CD4-positive, alpha-beta T cell (primary cell): ENCODE data around the gene NELL2. TPM values are rescaled to one million over a fixed set of nuclear protein-coding genes. Genes with fewer than 3 reads are reported as not detected.

Experiments
- ATAC-seq: fragments of 200-7000 bp; cut with Tn5 transposase; one replicate; pipeline ENCODE4 v1.10.0; 2022; ENCODE audit warnings: mild to moderate bottlenecking; ENCODE audit not compliant: poor library complexity
- CTCF ChIA-PET: fragments of 350-600 bp; sonication (Branson Sonifier 250); formaldehyde crosslinking; loops from one replicate; lab custom pipeline; 2021; ENCODE audit warnings: antibody characterized with exemption, inconsistent platforms; lab: Charles Lee
- POLR2A ChIA-PET: fragments of 350-600 bp; sonication (Branson Sonifier 250); formaldehyde crosslinking; loops from one replicate; lab custom pipeline; 2021; ENCODE audit warnings: antibody characterized with exemption, inconsistent platforms; lab: Charles Lee
- DNase-seq, 14 experiments: peaks; one replicate each; pipeline ENCODE4 v3.0.0-alpha.2; 2013 to 2020; ENCODE audit warnings: mixed read lengths in 2 of 14
- H3K27ac ChIP-seq, 2 donors: one replicate each; pipeline versions ENCODE4 v1.5.1 to v1.7.0; 2013; ENCODE audit warnings: low read length in 2 of 2, low read depth in 1 of 2, mild to moderate bottlenecking in 1 of 2
- H3K27me3 ChIP-seq, 2 experiments: 1 replicate in 1 of 2; 2 replicates in 1 of 2; pipeline versions ENCODE4 v1.6.1 to v1.7.0; 2013; ENCODE audit warnings: low read length in 2 of 2, control low read depth in 1 of 2, mild to moderate bottlenecking in 1 of 2, moderate library complexity in 1 of 2; ENCODE audit not compliant: insufficient read depth in 2 of 2, control insufficient read depth in 1 of 2
- H3K36me3 ChIP-seq: one replicate; pipeline ENCODE4 v1.6.1; 2013; ENCODE audit warnings: low read length, control low read depth; ENCODE audit not compliant: insufficient read depth
- H3K4me1 ChIP-seq: one replicate; pipeline ENCODE4 v1.6.1; 2013; ENCODE audit warnings: low read length, control low read depth; ENCODE audit not compliant: insufficient read depth
- H3K4me3 ChIP-seq: one replicate; pipeline ENCODE4 v1.5.1; 2013; ENCODE audit warnings: mild to moderate bottlenecking, low read length, moderate library complexity
- H3K9me3 ChIP-seq, 2 experiments: 1 replicate in 1 of 2; 2 replicates in 1 of 2; pipeline versions ENCODE4 v1.6.1 to v1.7.0; 2013; ENCODE audit warnings: low read length in 2 of 2, mild to moderate bottlenecking in 2 of 2, control low read depth in 1 of 2, moderate library complexity in 1 of 2; ENCODE audit not compliant: control insufficient read depth in 1 of 2, insufficient read depth in 1 of 2
- H3K27ac Mint-ChIP-seq: one replicate; pipeline ENCODE4 v1.8.0; 2020; ENCODE audit warnings: mixed read lengths
- H3K27me3 Mint-ChIP-seq: one replicate; pipeline ENCODE4 v1.8.0; 2021; ENCODE audit warnings: mixed read lengths
- H3K36me3 Mint-ChIP-seq: one replicate; pipeline ENCODE4 v1.8.0; 2021; ENCODE audit warnings: low read depth, mixed read lengths
- H3K4me1 Mint-ChIP-seq: one replicate; pipeline ENCODE4 v1.8.0; 2021; ENCODE audit warnings: low read depth, mixed read lengths
- H3K4me3 Mint-ChIP-seq: one replicate; pipeline ENCODE4 v1.8.0; 2020; ENCODE audit warnings: mild to moderate bottlenecking, mixed read lengths
- H3K9me3 Mint-ChIP-seq: one replicate; pipeline ENCODE4 v1.8.0; 2020; ENCODE audit warnings: mixed read lengths
- intact Hi-C, 2 experiments: fragments of 100-400 bp; cut with DNase I in 1 of 2; cut with micrococcal nuclease in 1 of 2; formaldehyde crosslinking; loops; one replicate each; pipeline versions ENCODE4 v1.15.1 to v1.9.0; 2023 to 2025; cut with DNase I, micrococcal nuclease
- total RNA-seq, 174 experiments: library from RNA in 2 of 174; stranded (reverse) in 2 of 174; gene quantifications; one replicate each; pipeline ENCODE4 v1.2.3 and lab custom pipeline; 2021 to 2026
- TF ChIP-seq, protein P1 (sequence below): fragments of 200-600 bp; IDR thresholded peaks from one replicate; pipeline ENCODE4 v1.8.0; 2022; ENCODE audit warnings: antibody characterized with exemption, mild to moderate bottlenecking

The NELL2 gene
- total RNA-seq, 2 experiments from 2014 or later = 142 to 147 TPM

DNA sequence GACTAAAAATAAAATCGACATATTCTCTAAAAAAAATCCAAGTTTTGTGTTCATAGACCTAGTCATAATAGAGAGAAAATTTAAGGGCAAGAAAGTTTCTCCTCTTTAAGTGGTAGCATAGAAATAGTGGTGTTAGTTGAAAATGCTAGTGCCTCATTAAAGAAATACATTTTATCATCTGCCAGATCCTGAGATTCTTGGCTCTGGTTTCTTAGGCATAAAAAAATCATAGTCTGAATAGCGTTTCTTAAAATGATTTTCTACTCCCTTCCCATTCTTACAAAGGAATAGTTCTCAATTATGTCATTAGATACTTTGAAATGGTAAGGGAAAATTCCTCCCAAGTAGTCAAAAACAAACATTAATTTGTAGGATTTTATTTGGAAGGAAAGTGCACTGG, 212.8 kb downstream of the NELL2 start:
- H3K9me3 ChIP-seq = peaks cover 0 to 4% of the 10 kb centered on the region in 2 experiments
- TF ChIP-seq, protein P1, sequence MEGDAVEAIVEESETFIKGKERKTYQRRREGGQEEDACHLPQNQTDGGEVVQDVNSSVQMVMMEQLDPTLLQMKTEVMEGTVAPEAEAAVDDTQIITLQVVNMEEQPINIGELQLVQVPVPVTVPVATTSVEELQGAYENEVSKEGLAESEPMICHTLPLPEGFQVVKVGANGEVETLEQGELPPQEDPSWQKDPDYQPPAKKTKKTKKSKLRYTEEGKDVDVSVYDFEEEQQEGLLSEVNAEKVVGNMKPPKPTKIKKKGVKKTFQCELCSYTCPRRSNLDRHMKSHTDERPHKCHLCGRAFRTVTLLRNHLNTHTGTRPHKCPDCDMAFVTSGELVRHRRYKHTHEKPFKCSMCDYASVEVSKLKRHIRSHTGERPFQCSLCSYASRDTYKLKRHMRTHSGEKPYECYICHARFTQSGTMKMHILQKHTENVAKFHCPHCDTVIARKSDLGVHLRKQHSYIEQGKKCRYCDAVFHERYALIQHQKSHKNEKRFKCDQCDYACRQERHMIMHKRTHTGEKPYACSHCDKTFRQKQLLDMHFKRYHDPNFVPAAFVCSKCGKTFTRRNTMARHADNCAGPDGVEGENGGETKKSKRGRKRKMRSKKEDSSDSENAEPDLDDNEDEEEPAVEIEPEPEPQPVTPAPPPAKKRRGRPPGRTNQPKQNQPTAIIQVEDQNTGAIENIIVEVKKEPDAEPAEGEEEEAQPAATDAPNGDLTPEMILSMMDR = no peak
- POLR2A ChIA-PET = interaction anchor here (0.7 kb wide), 1 partner anchor 8 kb away, joined by 3 read pairs; no protein-coding TSS in a partner anchor
- no peaks in the 10 kb centered on the region for H3K4me1 ChIP-seq
- Mint-ChIP-seq H3K4me1 (no peaks in the 10 kb centered on the region), H3K27ac (no peak overlapping the region), H3K27me3 (no peaks in the 10 kb centered on the region), H3K4me3 (no peak overlapping the region), H3K36me3 (peaks cover 91% of the 10 kb centered on the region), H3K9me3 (peaks cover 3% of the 10 kb centered on the region)
- H3K4me3 ChIP-seq = no peak overlapping the region
- no peak overlapping the region for H3K27ac ChIP-seq
- H3K36me3 ChIP-seq = no peaks in the 10 kb centered on the region
- no peaks in the 10 kb centered on the region for H3K27me3 ChIP-seq
- CTCF ChIA-PET = no interaction called here
- intact Hi-C loops = no loop called here
- no peak for ATAC-seq
- DNase-seq = no peak

DNA sequence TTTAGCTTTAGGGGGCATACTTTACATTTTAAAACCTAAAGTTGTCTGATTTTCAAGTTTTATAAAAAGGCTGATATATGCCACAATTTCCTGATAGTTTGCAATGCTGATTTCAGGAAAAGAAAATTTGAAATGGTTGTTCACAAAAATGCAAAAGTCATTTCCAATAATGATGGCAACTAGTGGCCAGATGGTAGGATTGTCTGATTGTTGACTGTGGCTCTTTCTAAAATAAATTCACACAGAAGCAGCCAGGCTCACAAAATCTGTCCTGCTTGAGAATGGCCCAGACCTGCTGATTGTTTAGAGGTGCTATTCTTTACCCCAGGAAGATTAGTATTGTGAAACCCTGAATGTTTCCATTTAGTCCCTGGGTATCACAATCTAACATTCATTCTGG, 220.3 kb downstream of the NELL2 start:
- ATAC-seq (no peak), DNase-seq (no peak)
- Histone ChIP-seq H3K9me3 (no peaks in the 10 kb centered on the region), H3K27ac (no peak overlapping the region), H3K36me3 (no peaks in the 10 kb centered on the region), H3K4me1 (no peaks in the 10 kb centered on the region), H3K4me3 (no peak overlapping the region), H3K27me3 (no peaks in the 10 kb centered on the region)
- H3K9me3 Mint-ChIP-seq = peaks cover 3% of the 10 kb centered on the region
- H3K4me1 Mint-ChIP-seq = no peaks in the 10 kb centered on the region
- no peak overlapping the region for H3K27ac Mint-ChIP-seq
- peaks cover 38% of the 10 kb centered on the region for H3K36me3 Mint-ChIP-seq
- TF ChIP-seq, protein P1 = no peak
- intact Hi-C loops = no loop called here
- H3K4me3 Mint-ChIP-seq = no peak overlapping the region
- no peaks in the 10 kb centered on the region for H3K27me3 Mint-ChIP-seq
- POLR2A ChIA-PET = interaction anchor here (0.6 kb wide), 2 partner anchors 8 to 33 kb away, joined by 3 read pairs; no protein-coding TSS in a partner anchor
- CTCF ChIA-PET = interaction anchor here (0.9 kb wide), 1 partner anchor 8 kb away, joined by 3 read pairs; no protein-coding TSS in a partner anchor

DNA sequence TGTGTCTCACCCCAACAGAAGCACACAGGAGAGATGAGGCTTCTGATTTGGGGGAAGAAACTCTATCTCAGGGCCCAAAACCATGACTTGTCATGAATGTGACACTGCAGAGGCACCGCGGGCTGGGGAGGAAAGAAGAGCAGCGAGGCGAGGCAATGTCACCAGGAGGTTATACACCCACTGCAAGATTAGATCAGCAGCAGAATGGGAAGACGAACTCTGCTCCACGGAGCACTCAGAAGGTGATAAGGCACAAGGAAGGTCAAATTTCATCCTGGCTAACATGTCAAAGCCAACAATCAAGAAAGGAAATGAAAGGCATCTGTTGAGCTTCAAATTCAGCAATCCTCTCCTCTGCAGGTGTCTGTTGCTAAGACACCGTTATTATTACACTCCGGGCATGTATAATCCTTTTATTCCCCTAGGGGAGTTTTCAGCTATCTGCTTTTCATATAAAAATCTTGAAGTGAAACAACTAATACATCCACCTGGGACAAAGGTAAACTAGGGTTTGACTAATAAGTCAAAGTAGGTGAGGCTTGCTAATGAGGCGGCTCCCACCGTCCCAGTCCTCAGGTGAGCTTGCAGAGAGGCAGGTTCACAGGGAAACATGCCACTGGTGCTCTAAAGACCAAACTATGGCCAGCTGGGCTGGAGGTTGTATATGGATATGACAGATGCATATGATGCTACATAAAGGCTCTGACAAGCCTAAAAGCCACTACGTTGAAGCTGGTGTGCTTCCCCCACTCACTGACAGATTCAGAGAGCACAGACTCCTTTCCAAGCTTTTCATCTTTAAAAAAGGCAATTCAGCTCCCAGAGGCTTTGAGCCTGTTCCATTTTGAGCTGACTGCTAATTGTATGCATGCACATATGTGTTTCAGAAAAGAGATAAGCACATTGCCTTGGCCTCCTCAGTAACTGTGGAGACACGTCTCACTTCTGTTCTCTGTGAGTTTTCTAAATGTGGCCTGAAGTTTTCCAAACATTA, 221.2 kb downstream of the NELL2 start:
- ATAC-seq = no peak
- POLR2A ChIA-PET = interaction anchor here (0.6 kb wide), 2 partner anchors 8 to 32 kb away, joined by 3 read pairs; no protein-coding TSS in a partner anchor
- peaks cover 29% of the 10 kb centered on the region for H3K36me3 Mint-ChIP-seq

More for the DNA sequence above, 221.2 kb downstream of the NELL2 start:
- Histone ChIP-seq H3K27me3 (no peaks in the 10 kb centered on the region), H3K4me3 (no peak overlapping the region), H3K9me3 (no peaks in the 10 kb centered on the region), H3K27ac (no peak overlapping the region), H3K4me1 (no peaks in the 10 kb centered on the region), H3K36me3 (no peaks in the 10 kb centered on the region)
- CTCF ChIA-PET = no interaction called here
- intact Hi-C loops = no loop called here
- DNase-seq = no peak
- Mint-ChIP-seq H3K4me1 (no peaks in the 10 kb centered on the region), H3K27me3 (no peaks in the 10 kb centered on the region), H3K27ac (no peak overlapping the region), H3K4me3 (no peak overlapping the region), H3K9me3 (peaks cover 3% of the 10 kb centered on the region)
- TF ChIP-seq, protein P1 = no peak
